HL-60/S4 (cell line): ENCODE measurements around the gene NUP42.

Source experiments
- in situ Hi-C: fragments of 300-500 bp; cut with MboI; formaldehyde crosslinking; loops from 2 replicates; pipeline ENCODE4 v1.14.3; 2022; ENCODE audit warnings: low sequenced_read_pairs

The NUP42 gene

DNA sequence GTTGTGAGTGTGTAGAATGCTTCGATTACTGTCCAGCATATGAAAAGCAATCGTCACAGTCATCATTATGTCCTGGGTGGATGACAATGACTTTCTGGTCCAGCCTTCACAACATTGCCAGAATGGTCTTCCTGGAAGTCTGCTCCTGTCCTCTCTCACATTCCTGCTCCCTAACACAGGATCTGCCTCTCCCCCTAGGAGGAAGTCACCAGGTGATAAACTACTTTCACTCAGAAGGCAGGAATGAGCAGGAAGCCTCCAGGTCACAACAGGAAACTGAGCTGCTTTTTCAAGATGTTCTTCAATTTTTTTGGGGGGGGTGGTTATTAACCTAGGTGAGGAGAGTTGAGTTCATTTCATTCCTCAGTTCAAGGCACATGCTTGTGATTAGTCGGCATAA lies 51.1 kb downstream of the NUP42 start:
- in situ Hi-C loops, result no loop called here

DNA sequence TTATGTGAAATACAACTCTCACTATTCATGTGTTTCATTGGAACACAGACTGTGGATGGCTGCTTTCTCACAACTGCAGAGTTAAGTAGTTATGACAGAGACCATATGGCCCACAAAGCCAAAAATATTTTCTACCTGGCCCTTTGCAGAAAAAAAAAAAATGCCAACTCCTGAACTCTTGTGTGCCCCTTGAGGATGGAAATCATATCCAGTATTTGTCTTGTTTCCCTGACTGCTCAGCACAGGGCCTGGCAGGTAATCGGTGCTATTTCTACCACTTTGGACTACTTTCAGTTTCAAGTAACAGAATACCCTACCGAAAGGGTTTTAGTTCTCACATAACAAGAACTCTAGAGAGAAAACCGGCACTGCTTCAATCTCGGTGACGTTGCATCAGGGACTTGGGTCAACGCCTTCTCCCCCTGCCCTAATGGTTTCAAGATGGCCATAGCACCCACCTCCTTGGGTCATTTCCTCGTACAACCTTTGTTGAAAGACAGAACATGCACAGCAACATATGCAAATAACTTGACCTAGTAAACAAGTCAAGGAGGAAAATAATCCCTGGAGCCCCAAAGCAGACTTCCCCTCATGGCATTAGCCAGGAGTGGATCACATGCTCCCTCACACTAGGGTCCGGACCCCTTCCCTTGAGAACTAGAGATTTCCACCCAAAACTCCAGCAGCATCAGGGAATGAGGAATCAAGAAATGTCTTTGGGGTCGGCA lies 52.9 kb downstream of the NUP42 start:
- in situ Hi-C loops, result no loop called here

DNA sequence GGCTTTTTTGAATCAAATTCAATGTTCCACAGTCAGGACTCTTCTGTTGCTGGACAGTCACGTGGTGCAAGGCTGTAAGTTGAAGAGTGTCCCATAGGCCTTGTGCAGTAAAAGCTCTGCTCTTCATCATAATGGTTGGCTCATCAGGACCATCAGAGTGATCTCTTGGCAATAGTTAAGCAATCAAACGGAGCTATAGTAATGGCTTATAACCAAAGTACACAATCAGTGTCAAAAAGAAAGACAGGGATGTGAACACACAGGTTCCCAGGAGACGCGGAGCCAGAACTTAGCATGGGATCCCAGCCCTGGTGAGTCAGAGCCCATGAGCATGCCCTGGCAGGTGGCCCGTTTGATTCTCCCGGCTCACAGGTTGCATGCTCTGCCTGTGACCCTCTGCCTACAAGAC lies 54.0 kb downstream of the NUP42 start:
- in situ Hi-C loops, result no loop called here

DNA sequence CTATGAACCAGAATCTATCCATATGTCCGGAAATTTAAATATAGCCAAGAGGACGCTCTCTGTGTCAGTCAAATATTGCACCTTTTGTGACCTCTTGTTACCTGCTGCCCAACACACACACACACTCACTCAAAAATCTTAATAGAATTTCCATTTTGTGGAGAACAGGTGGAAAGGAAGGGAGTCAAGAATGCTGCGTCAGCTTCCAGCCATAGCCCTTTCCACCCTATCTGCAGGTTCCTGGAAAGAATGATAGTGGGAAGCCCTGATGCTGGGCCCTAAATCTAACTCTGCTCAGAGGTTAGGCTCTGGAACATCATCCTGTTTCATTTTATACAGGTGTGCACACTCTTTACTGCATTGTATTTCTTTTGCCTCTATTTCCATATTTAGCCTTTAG lies 55.2 kb downstream of the NUP42 start:
- in situ Hi-C loops, result no loop called here

DNA sequence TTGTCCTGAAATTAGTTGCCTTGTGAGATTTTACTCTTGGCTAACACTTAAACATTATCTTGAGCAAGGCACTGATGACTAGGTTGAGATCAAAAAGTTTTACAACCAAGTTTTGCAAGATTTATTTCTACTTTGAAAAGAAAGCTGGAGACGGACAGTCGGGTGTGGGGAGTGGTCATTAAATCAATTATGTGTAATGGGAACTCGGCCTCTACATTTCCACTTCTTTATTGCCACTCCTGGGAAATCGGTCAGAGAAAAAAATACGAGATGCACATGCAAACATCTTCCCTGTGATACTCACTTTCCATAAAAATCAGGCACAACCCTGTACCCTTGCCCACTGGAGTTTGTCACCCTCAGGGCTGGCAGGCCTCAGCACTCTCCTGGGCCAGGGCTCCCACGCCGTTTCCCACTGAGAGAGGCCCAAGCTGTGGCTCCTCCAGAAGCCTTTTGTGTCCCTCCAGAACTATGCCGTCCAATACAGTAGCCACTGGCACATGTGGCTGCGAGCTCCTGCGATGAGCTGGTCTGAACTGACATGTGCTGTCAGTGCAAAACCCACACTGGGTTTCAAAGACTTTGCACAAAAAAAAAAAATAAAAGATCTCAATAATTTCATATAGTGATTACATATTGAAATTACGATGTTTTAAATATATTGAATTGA lies 57.3 kb downstream of the NUP42 start:
- in situ Hi-C loops, result no loop called here

DNA sequence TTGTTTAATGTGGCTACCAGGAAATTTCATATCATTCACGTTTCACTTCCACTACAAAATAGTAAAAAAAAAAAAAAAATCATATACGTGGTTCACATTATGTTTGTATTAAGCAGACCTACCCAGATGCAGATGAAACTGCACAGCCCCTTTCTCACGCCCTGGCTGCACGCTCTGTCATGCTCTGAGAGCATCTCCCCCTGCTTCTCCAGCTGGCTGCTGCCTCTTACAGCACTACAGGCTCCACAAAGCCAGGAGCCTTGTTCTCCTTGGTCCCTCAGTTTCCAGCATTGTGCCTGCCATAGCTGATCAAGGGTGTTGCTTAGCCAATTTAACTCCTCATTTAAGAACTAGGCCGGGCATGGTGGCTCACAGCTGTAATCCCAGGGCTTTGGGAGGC lies 57.9 kb downstream of the NUP42 start:
- in situ Hi-C loops, result no loop called here

DNA sequence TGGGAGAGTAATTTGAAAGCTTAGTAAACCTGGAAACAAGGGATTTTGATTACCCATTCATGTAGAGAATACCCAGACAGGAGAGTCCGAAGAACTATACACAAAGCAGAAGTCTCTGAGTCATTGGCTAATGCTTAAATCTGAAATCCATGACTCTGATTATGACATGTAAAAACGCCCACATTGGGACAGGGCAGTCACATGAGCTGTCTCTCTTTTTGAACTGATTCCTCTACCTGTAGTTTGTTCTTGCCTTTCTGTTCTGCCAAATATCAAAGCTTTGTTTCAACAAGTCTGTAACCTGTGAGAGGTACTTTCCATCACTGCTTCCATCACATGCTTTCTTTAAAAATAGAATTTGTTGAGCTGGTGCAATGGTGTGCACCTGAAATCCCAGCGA lies 60.5 kb downstream of the NUP42 start:
- in situ Hi-C loops, result no loop called here

DNA sequence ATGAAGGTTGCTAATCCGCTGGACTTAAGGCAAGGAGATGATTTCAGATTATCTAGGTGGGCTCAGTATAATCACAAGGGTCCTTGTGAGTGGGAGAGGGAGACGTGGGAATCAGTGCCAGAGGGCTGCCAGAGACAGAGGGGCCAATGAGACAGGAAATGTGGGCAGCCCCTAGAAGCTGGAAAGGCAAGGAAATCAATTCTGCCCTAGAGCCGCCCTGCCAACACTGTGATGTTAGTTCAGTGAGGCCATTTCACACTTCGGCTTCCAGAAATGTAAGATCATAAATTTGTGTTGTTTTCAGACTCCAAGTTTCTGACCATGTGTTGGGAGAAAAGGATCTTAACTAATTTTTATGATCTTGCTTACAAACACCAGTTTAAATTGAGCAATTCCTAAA lies 61.1 kb downstream of the NUP42 start:
- in situ Hi-C loops, result no loop called here

DNA sequence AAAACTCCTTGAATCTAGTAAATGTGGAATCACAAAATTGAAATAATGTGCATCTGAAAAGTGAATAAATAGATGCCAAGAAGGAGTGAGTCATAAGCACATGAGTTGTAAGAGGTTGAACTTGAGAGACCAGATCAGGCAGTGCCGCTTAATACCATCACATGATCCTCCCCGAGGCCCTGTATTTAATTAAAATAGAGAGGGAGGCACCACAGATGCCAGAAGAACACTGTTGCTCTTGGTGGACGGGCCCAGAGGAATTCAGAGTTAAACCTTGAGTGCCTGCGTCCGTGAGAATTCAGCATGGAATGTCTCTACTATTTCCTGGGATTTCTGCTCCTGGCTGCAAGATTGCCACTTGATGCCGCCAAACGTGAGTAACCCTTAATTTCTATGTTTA lies 64.7 kb downstream of the NUP42 start, which contains the start of gene GPNMB:
Gene GPNMB (plus strand): TSS at position 221 of the 400 bp plus-strand sequence. CDS start 83 bp downstream, at position 304.
- in situ Hi-C loops, result no loop called here

DNA sequence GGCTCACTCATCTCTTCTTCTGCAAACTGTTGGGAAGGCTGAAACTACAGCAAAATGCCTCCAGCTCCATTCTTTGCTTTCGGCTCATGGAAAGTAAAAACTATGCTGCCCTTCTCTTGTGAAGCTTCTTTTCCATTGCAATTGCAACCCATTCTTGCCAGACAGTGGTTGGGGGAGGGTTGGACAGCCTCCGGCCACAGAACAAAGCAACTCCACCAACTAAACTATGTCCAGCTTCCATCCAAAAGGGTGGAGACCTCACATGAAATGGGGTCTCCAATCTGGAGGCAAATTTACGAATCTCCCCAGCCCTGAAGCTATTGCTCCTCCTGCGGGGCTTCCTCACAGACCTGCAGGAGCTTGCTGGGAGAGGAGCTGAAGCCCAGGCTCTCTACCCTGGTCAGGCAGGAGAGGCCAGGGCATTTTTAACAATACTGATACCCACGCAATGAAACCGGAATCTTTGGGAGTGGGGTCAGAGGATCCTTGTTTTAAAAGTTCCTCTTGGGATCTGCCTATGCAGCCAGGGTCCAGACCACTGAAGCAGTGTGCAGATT lies 65.3 kb downstream of the NUP42 start:
- in situ Hi-C loops, result no loop called here

DNA sequence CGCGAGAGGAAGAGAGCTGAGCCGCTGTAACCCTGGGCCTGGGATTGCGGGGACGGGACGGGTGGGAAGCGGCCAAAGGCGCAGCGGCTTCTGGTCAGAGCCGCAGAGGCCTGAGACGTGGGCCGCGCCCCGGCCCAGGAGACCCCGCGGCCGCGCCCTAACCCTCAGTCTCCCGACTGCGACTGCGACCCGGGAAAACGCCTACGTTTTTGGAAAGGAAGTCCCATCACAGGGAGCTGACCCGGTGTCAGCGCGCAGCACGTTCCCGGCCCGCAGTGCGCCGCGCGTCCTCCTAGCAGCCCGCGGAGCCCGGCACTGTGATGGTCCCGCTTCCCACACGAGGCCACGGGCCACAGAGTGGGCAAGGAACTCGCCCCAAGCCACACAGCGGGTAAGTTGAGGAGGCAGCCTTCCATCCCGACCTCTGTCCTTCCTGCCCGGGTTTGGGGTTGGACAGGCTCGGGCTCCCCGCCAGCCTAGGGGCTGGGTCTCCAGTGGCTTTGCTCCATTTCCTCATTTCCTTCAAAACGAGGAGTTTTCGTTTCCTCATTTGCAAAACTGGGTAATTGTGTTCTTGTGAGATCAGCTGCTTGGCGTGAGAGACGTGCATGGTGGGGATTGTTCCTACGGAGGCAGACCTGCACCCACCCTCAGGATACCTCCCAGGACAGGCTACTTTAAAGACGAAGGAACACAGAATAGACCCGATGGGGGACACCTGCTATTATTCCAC lies 65.9 kb downstream of the NUP42 start:
- in situ Hi-C loops, result no loop called here

DNA sequence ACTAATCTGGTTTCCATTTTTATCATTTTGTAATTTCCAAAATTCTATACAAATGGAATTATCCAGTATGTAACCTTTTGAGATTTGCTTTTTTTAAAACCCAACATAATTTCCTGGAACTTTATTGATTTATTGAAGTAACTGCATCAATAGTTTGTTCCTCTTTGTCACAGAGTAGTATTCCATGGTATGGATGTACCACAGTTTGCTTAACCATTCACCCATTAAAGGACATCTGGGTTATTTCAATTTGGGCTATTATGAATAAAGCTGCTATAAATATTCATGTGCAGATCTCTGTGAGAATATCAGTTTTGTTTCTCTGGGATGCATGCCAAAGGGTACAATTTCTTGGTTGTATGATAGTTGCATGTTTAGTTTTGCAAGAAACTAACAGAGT lies 67.6 kb downstream of the NUP42 start:
- in situ Hi-C loops, result no loop called here
